H1 (cell line): ENCODE results near the gene DRC7.

Experiments used
- CREB1 ChIP-seq: IDR thresholded peaks from 2 replicates; pipeline ENCODE4 v1.6.1; 2012; ENCODE audit warnings: inconsistent platforms
- CTBP2 ChIP-seq: IDR thresholded peaks from 2 replicates; pipeline ENCODE4 v1.7.0; 2011; ENCODE audit warnings: borderline replicate concordance, mild to moderate bottlenecking, moderate library complexity, mixed read lengths, low read length; ENCODE audit not compliant: insufficient read depth, insufficient read length
- E2F6 ChIP-seq: IDR thresholded peaks from 2 replicates; pipeline ENCODE4 v1.6.1; 2012; ENCODE audit warnings: inconsistent platforms
- HDAC2 ChIP-seq, 2 experiments: fragments of 300-600 bp in 1 of 2; sonication (generic) in 1 of 2; IDR thresholded peaks; 2 replicates each; pipeline ENCODE4 v1.6.1; 2011 to 2012; ENCODE audit warnings: low read depth in 2 of 2, low read length in 2 of 2, mild to moderate bottlenecking in 2 of 2, moderate library complexity in 2 of 2, borderline replicate concordance in 1 of 2, inconsistent platforms in 1 of 2
- POLR2AphosphoS5 ChIP-seq: IDR thresholded peaks from 2 replicates; pipeline ENCODE4 v1.6.1; 2011; ENCODE audit warnings: low read depth, low read length
- SIN3A ChIP-seq, 2 experiments: IDR thresholded peaks in 1 of 2; conservative IDR thresholded peaks in 1 of 2; 2 replicates each; pipeline ENCODE4 v1.6.1; 2011 to 2012; ENCODE audit warnings: low read length in 2 of 2, improper control_type of control experiment in 1 of 2, low read depth in 1 of 2, mild to moderate bottlenecking in 1 of 2
- TF ChIP-seq, protein P1 (sequence below), 3 experiments: IDR thresholded peaks; 1 replicate in 2 of 3; 2 replicates in 1 of 3; pipeline versions ENCODE4 v1.5.1 to v1.6.1; 2011; ENCODE audit warnings: low read length in 3 of 3, mild to moderate bottlenecking in 3 of 3, inconsistent platforms in 2 of 3, low read depth in 1 of 3, moderate library complexity in 1 of 3; ENCODE audit not compliant: insufficient read depth in 1 of 3; ENCODE audit errors: control extremely low read depth in 1 of 3
- TF ChIP-seq, protein P2 (sequence below): IDR thresholded peaks from 2 replicates; pipeline ENCODE4 v1.6.1; 2011; ENCODE audit warnings: low read depth, mild to moderate bottlenecking, low read length; ENCODE audit not compliant: insufficient read depth

DNA sequence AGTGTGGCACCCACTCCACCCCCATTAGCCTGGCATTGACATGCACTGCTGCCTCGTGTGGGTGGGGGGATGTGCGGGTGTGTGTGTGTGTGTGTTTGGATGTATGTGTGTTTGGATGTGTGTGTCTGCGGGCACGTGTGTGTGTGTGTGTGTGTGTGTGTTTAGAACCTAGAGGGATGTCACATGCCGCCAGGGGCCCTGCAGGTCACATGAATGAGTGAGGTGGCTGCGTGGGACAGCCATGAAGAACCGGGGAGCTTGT lies 50.0 kb downstream of the DRC7 start:
- TF ChIP-seq CTBP2 (no peak), HDAC2 (IDR thresholded peaks at IDR 0.05; ENCODE audit: borderline replicate concordance in 1 of 2, low read depth in 2 of 2, low read length in 2 of 2) (no peak), POLR2AphosphoS5 (no peak), E2F6 (no peak), SIN3A (conservative IDR thresholded peaks at IDR 0.05 in 1 of 2, IDR thresholded peaks at IDR 0.05 in 1 of 2; ENCODE audit: low read depth in 1 of 2, low read length in 2 of 2) (no peak), CREB1 (no peak)
- TF ChIP-seq, protein P1, sequence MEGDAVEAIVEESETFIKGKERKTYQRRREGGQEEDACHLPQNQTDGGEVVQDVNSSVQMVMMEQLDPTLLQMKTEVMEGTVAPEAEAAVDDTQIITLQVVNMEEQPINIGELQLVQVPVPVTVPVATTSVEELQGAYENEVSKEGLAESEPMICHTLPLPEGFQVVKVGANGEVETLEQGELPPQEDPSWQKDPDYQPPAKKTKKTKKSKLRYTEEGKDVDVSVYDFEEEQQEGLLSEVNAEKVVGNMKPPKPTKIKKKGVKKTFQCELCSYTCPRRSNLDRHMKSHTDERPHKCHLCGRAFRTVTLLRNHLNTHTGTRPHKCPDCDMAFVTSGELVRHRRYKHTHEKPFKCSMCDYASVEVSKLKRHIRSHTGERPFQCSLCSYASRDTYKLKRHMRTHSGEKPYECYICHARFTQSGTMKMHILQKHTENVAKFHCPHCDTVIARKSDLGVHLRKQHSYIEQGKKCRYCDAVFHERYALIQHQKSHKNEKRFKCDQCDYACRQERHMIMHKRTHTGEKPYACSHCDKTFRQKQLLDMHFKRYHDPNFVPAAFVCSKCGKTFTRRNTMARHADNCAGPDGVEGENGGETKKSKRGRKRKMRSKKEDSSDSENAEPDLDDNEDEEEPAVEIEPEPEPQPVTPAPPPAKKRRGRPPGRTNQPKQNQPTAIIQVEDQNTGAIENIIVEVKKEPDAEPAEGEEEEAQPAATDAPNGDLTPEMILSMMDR (IDR thresholded peaks at IDR 0.05; ENCODE audit: control extremely low read depth in 1 of 3, insufficient read depth in 1 of 3, low read depth in 1 of 3, low read length in 3 of 3): no peak
- TF ChIP-seq, protein P2, sequence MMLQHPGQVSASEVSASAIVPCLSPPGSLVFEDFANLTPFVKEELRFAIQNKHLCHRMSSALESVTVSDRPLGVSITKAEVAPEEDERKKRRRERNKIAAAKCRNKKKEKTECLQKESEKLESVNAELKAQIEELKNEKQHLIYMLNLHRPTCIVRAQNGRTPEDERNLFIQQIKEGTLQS: no peak
